OCI-LY7 (cell line): ENCODE results near the gene NAGPA. TPM values are rescaled to one million over a fixed set of nuclear protein-coding genes. Genes with fewer than 3 reads are reported as not detected.

ENCODE experiments used
- BruUV-seq: library from RNA; stranded (reverse); fragments of 400-500 nt; replicated peaks from 2 replicates; lab custom pipeline; 2021; lab: Mats Ljungman, UMichigan
- CTCF ChIA-PET: fragments of 300-600 bp; sonication (Branson Sonifier 250); formaldehyde crosslinking; loops from one replicate; lab custom pipeline; 2022; ENCODE audit warnings: antibody characterized with exemption; ENCODE audit not compliant: unreplicated experiment; lab: Charles Lee
- POLR2A ChIA-PET: fragments of 300-600 bp; sonication (Branson Sonifier 250); formaldehyde crosslinking; loops from one replicate; lab custom pipeline; 2022; ENCODE audit warnings: antibody characterized with exemption; lab: Charles Lee
- DNase-seq: peaks from one replicate; pipeline ENCODE4 v3.0.0-alpha.2; 2015; ENCODE audit warnings: low spot score
- H2AFZ ChIP-seq: fragments of 200-600 bp; sonication (generic), shearing (Covaris generic); 2 replicates; pipeline ENCODE4 v1.6.1; 2014; ENCODE audit warnings: mild to moderate bottlenecking, antibody characterized with exemption, low read length, moderate library complexity
- H3K27ac ChIP-seq: fragments of 200-600 bp; sonication (generic); 2 replicates; pipeline ENCODE4 v1.5.1; 2014; ENCODE audit warnings: mixed run types, low read depth, mild to moderate bottlenecking, moderate library complexity, low read length, inconsistent platforms; ENCODE audit not compliant: poor library complexity, severe bottlenecking
- H3K36me3 ChIP-seq: fragments of 200-600 bp; sonication (generic); 2 replicates; pipeline ENCODE4 v1.6.1; 2014; ENCODE audit warnings: mild to moderate bottlenecking, antibody characterized with exemption, low read length, moderate library complexity, mixed read lengths; ENCODE audit not compliant: insufficient read depth
- H3K4me1 ChIP-seq: fragments of 200-600 bp; sonication (generic); 2 replicates; pipeline ENCODE4 v1.5.1; 2014; ENCODE audit warnings: mild to moderate bottlenecking, low read length; ENCODE audit not compliant: insufficient read depth, poor library complexity, severe bottlenecking
- H3K4me2 ChIP-seq: fragments of 200-600 bp; sonication (generic); 2 replicates; pipeline ENCODE4 v1.6.1; 2014; ENCODE audit warnings: mild to moderate bottlenecking, low read length
- H3K4me3 ChIP-seq: fragments of 200-600 bp; sonication (generic); 2 replicates; pipeline ENCODE4 v1.5.1; 2014; ENCODE audit warnings: mild to moderate bottlenecking, low read depth, low read length; ENCODE audit not compliant: poor library complexity, severe bottlenecking
- H3K79me2 ChIP-seq: fragments of 200-600 bp; sonication (generic); 2 replicates; pipeline ENCODE4 v1.6.1; 2016; ENCODE audit warnings: low read depth, mild to moderate bottlenecking, low read length, moderate library complexity, mixed read lengths; ENCODE audit not compliant: insufficient read depth
- H3K9me2 ChIP-seq: fragments of 200-600 bp; sonication (generic); 2 replicates; pipeline ENCODE4 v1.6.1; 2016; ENCODE audit warnings: mild to moderate bottlenecking, low read length, mixed read lengths; ENCODE audit not compliant: insufficient read depth
- H3K9me3 ChIP-seq: fragments of 200-600 bp; sonication (generic); 2 replicates; pipeline ENCODE4 v1.6.1; 2014; ENCODE audit warnings: mild to moderate bottlenecking, mixed run types, low read length, mixed read lengths
- H4K20me1 ChIP-seq: fragments of 200-600 bp; sonication (generic); 2 replicates; pipeline ENCODE4 v1.6.1; 2014; ENCODE audit warnings: mild to moderate bottlenecking, antibody characterized with exemption, low read length, moderate library complexity, mixed read lengths; ENCODE audit not compliant: insufficient read depth
- EZH2phosphoT487 ChIP-seq: fragments of 200-600 bp; sonication (generic); IDR thresholded peaks from 2 replicates; pipeline ENCODE4 v1.6.1; 2018; ENCODE audit warnings: low read depth, borderline replicate concordance, mild to moderate bottlenecking, mixed run types, antibody characterized with exemption, low read length, moderate library complexity, mixed read lengths
- intact Hi-C: fragments of 100-400 bp; cut with micrococcal nuclease; formaldehyde crosslinking; loops from one replicate; pipeline ENCODE4 v1.10.0; 2022; ENCODE audit not compliant: unreplicated experiment
- total RNA-seq, 2 experiments: library from RNA; depleted of rRNA in 1 of 2; stranded (reverse); fragments of >200 nt in 1 of 2; shearing (Covaris generic) in 1 of 2; gene quantifications; 2 replicates each; pipeline ENCODE4 v1.2.3, GENCODE V29; 2014 to 2022
- TF ChIP-seq, protein P1 (sequence below): fragments of 200-600 bp; sonication (generic); conservative IDR thresholded peaks from 2 replicates; pipeline ENCODE4 v1.5.1; 2014; ENCODE audit warnings: mild to moderate bottlenecking, antibody characterized with exemption, low read length, moderate library complexity, mixed read lengths

Gene NAGPA
- total RNA-seq, 2 experiments from 2014 or later = 12.8 to 14.6 TPM

DNA sequence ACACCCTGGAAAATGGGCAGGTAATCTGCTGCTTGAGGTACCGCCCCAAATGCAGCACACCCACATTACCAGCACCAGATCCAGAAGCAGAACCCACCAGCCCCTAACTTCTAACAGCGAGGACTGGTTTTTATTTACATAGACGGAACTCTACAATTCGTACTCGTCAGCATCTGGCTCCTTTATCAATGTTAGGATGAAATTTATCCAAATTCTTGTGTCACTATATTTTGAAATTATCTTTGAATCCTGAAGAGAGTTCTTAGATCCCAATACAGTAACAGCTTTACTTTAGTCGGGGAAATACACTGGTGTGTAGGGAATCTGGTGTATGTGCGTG is 37.6 kb upstream of the NAGPA start:
- TF ChIP-seq, protein P1, sequence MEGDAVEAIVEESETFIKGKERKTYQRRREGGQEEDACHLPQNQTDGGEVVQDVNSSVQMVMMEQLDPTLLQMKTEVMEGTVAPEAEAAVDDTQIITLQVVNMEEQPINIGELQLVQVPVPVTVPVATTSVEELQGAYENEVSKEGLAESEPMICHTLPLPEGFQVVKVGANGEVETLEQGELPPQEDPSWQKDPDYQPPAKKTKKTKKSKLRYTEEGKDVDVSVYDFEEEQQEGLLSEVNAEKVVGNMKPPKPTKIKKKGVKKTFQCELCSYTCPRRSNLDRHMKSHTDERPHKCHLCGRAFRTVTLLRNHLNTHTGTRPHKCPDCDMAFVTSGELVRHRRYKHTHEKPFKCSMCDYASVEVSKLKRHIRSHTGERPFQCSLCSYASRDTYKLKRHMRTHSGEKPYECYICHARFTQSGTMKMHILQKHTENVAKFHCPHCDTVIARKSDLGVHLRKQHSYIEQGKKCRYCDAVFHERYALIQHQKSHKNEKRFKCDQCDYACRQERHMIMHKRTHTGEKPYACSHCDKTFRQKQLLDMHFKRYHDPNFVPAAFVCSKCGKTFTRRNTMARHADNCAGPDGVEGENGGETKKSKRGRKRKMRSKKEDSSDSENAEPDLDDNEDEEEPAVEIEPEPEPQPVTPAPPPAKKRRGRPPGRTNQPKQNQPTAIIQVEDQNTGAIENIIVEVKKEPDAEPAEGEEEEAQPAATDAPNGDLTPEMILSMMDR = no peak
- no peak for TF ChIP-seq EZH2phosphoT487
- H3K4me2 ChIP-seq = peak overlapping the region; percentile 78
- ChIA-PET POLR2A (interaction anchor here (1.7 to 1.8 kb wide), 2 partner anchors 27 to 37 kb away, joined by 4 to 7 read pairs; partner anchors contain the start of gene NAGPA), CTCF (no interaction called here)
- H3K4me1 ChIP-seq = peaks cover 19% of the 10 kb centered on the region
- BruUV-seq = no TSS peak
- H4K20me1 ChIP-seq = no peaks in the 10 kb centered on the region
- H3K9me3 ChIP-seq = no peaks in the 10 kb centered on the region
- peak overlapping the region; percentile 78 for H3K4me3 ChIP-seq
- no peaks in the 10 kb centered on the region for H3K9me2 ChIP-seq
- H3K79me2 ChIP-seq = peaks cover 13% of the 10 kb centered on the region; the same call in 1 of the 2 replicates
- peak overlapping the region; percentile 57 for H3K27ac ChIP-seq
- no peak for DNase-seq
- H3K36me3 ChIP-seq = peaks cover 27% of the 10 kb centered on the region
- H2AFZ ChIP-seq = peak overlapping the region; percentile 97
- intact Hi-C loops = loop anchor here (2.0 kb wide), 1 partner anchor 25 kb away; the partner anchor contains the start of gene EEF2KMT

DNA sequence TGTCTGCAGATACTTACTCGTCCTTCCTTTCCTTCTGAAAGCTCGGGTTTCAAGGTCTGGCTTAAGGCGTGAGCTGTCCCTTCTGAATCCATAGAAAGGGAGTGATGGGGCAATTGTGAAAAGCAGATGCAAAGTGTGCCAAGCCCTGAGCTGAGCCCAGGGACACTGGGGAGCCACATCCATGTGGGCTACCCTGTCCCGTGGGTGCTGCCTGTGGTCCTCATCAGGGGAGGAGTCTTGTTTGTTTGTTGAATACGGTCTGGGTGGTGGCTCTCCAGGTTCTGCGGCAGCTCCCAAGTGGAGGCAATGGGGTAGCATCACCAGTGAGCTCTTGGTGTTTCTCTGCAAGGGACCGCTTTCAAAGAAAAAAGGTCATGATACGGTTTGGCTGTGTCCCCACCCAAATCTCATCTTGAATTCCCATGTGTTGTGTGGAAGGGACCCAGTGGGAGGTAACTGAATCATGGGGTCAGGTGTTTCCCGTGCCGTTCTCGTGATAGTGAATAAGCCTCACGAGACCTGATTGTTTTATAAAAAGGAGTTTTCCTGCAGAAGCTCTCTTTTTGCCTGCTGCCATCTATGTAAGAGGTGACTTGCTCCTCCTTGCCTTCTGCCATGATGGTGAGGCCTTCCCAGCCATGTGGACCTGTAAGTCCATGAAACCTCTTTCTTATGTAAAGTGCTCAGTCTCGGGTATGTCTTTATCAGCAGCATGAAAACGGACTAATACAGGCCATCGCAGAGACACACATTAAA is 36.9 kb upstream of the NAGPA start:
- H3K9me3 ChIP-seq = no peaks in the 10 kb centered on the region
- peaks cover 20% of the 10 kb centered on the region for H3K36me3 ChIP-seq
- POLR2A ChIA-PET = interaction anchor here (1.7 kb wide), 1 partner anchor 36 kb away, joined by 4 read pairs; the partner anchor contains the start of gene NAGPA
- H4K20me1 ChIP-seq = no peaks in the 10 kb centered on the region
- intact Hi-C loops = loop anchor here (2.0 kb wide), 1 partner anchor 26 kb away; the partner anchor contains the start of gene EEF2KMT
- DNase-seq = no peak
- no peak overlapping the region for H3K27ac ChIP-seq
- peaks cover 13% of the 10 kb centered on the region; the same call in 1 of the 2 replicates for H3K79me2 ChIP-seq
- H3K4me2 ChIP-seq = peak overlapping the region; percentile 78; the same call in 1 of the 2 replicates
- CTCF ChIA-PET = no interaction called here
- H3K4me1 ChIP-seq = peaks cover 19% of the 10 kb centered on the region
- H2AFZ ChIP-seq = peak overlapping the region; percentile 97
- no peaks in the 10 kb centered on the region for H3K9me2 ChIP-seq
- BruUV-seq = no TSS peak
- TF ChIP-seq, protein P1 = no peak
- TF ChIP-seq EZH2phosphoT487 = no peak
- no peak overlapping the region for H3K4me3 ChIP-seq

DNA sequence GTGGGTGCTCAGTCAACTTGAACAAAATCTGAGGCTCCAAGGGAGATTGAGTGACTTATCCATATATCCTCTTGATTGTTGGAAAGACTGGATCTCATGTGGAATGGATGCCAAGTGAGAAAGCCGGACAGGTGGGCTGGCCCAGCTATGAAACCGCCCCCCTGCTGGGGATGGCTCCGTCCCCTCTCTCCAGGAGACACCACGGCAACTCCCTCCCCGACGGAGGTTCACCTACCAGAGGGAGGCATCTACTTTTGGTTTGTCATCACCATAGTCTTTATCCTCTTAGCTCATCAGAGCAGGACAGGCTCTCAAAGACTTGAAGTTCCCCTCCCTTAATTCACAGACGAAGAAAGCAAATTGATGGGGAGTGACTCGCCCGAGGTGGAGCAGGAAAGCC is 36.1 kb upstream of the NAGPA start:
- Histone ChIP-seq H3K27ac (no peak overlapping the region), H3K79me2 (peaks cover 13% of the 10 kb centered on the region; the same call in 1 of the 2 replicates), H3K36me3 (peaks cover 13% of the 10 kb centered on the region), H2AFZ (no peak overlapping the region), H3K9me2 (no peaks in the 10 kb centered on the region), H3K4me1 (peaks cover 19% of the 10 kb centered on the region), H3K4me2 (no peak overlapping the region), H3K9me3 (no peaks in the 10 kb centered on the region), H4K20me1 (no peaks in the 10 kb centered on the region), H3K4me3 (no peak overlapping the region)
- TF ChIP-seq EZH2phosphoT487 = no peak
- TF ChIP-seq, protein P1 = no peak
- no TSS peak for BruUV-seq
- no peak for DNase-seq
- POLR2A ChIA-PET = no interaction called here
- intact Hi-C loops = loop anchor here (2.0 kb wide), 1 partner anchor 27 kb away; the partner anchor contains the start of gene EEF2KMT
- CTCF ChIA-PET = no interaction called here
